ENCODE measurements around the gene PRSS53. TPM values are rescaled to one million over a fixed set of nuclear protein-coding genes. Genes with fewer than 3 reads are reported as not detected.

PRSS53 gene
- total and polyA plus RNA-seq, 2 experiments from 2014 or later = 0.36 to 2.7 TPM

DNA sequence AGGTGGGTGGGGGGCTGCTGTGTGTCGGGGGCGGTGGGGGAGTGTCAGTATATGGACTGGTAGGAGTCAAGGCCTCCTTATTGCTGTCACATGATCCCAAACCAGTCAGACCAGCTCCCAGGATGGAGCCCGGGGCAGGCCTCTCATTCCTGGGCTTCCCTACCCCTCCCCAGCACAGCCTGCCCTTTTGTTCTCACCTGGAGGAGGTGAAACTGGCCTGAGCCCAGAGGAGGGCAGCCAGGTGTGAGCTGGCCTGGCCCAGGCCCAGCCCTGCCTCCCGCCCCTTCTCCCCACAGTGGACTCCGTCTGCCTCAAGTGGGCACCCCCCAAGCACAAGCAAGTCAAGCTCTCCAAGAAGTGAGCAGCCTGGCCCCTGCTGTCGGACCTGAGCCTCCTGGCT, 42.2 kb upstream of the PRSS53 start:
- peak overlapping the region; percentile 98 for H3K27ac Mint-ChIP-seq
- Histone ChIP-seq H3K27ac (ENCODE audit: low read depth) (peak overlapping the region; percentile 84), H3F3A (replicated peaks; ENCODE audit: low read depth) (no peaks in the 10 kb centered on the region; the same call in 1 of the 2 replicates), H3K36me3 (ENCODE audit: insufficient read depth) (peaks cover 9% of the 10 kb centered on the region), H3K9me2 (ENCODE audit: insufficient read depth) (no peaks in the 10 kb centered on the region), H4K20me1 (replicated peaks; ENCODE audit: insufficient read depth) (no peaks in the 10 kb centered on the region; the same call in 1 of the 2 replicates), H3K79me2 (replicated peaks; ENCODE audit: insufficient read depth) (peaks cover 8% of the 10 kb centered on the region; the same call in 1 of the 2 replicates), H2AFZ (no peak overlapping the region), H3K4me3 (no peak overlapping the region), H3K4me2 (peak overlapping the region; percentile 51; the same call in 1 of the 2 replicates), H3K4me1 (ENCODE audit: insufficient read depth) (peaks cover 28% of the 10 kb centered on the region), H3K27me3 (ENCODE audit: insufficient read depth) (no peaks in the 10 kb centered on the region)
- no peak for TF ChIP-seq ZNF331 (CRISPR knock-in tag; IDR thresholded peaks at IDR 0.05; ENCODE audit: low read depth)
- no peak for TF ChIP-seq EZH2phosphoT487 (IDR thresholded peaks at IDR 0.05; ENCODE audit: unreplicated experiment)
- TF ChIP-seq, protein P1, sequence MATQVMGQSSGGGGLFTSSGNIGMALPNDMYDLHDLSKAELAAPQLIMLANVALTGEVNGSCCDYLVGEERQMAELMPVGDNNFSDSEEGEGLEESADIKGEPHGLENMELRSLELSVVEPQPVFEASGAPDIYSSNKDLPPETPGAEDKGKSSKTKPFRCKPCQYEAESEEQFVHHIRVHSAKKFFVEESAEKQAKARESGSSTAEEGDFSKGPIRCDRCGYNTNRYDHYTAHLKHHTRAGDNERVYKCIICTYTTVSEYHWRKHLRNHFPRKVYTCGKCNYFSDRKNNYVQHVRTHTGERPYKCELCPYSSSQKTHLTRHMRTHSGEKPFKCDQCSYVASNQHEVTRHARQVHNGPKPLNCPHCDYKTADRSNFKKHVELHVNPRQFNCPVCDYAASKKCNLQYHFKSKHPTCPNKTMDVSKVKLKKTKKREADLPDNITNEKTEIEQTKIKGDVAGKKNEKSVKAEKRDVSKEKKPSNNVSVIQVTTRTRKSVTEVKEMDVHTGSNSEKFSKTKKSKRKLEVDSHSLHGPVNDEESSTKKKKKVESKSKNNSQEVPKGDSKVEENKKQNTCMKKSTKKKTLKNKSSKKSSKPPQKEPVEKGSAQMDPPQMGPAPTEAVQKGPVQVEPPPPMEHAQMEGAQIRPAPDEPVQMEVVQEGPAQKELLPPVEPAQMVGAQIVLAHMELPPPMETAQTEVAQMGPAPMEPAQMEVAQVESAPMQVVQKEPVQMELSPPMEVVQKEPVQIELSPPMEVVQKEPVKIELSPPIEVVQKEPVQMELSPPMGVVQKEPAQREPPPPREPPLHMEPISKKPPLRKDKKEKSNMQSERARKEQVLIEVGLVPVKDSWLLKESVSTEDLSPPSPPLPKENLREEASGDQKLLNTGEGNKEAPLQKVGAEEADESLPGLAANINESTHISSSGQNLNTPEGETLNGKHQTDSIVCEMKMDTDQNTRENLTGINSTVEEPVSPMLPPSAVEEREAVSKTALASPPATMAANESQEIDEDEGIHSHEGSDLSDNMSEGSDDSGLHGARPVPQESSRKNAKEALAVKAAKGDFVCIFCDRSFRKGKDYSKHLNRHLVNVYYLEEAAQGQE (IDR thresholded peaks at IDR 0.05; ENCODE audit: unreplicated experiment) = no peak
- peak; percentile 38; the same call in 1 of the 2 replicates for TF ChIP-seq POLR2AphosphoS5 (IDR thresholded peaks at IDR 0.05; ENCODE audit: low read depth)
- no peak for TF ChIP-seq ZNF114 (CRISPR knock-in tag; IDR thresholded peaks at IDR 0.05)
- H3K27me3 Mint-ChIP-seq (ENCODE audit: insufficient read depth, low read depth, poor library complexity) = peaks cover 23% of the 10 kb centered on the region
- peaks cover 2% of the 10 kb centered on the region; the same call in 1 of the 3 replicates for H3K9me3 Mint-ChIP-seq
- peak overlapping the region; percentile 33 for H3K4me3 Mint-ChIP-seq
- H3K4me1 Mint-ChIP-seq = peaks cover 47% of the 10 kb centered on the region
- peaks cover 45% of the 10 kb centered on the region for H3K36me3 Mint-ChIP-seq (ENCODE audit: low read depth)
- peak; percentile 66 for ATAC-seq
- DNase-seq (ENCODE audit: low spot score) = peak; percentile 74

DNA sequence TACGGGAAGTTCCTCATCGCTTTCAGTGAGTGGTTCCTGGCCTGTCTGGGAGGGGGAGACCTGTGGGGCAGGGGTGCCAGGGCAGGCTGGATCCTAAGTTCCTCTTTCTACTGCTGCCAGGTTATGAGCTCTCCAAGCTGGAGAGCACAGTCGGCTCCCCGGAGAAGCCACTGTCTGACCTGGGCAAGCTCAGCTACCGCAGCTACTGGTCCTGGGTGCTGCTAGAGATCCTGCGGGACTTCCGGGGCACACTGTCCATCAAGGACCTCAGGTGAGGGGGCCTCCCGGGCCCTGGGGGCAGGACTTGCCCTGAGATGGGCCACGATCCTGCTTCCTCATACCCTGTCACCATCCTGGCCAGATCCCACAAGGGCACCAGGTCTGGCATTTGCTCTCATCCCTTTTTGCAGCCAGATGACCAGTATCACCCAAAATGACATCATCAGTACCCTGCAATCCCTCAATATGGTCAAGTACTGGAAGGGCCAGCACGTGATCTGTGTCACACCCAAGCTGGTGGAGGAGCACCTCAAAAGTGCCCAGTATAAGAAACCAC, 41.7 kb upstream of the PRSS53 start:
- H3K27me3 Mint-ChIP-seq (ENCODE audit: insufficient read depth, low read depth, poor library complexity) = peaks cover 23% of the 10 kb centered on the region
- Histone ChIP-seq H3K4me2 (0 out of 2 replicates have a peak overlapping the region, but pooled peaks have one; percentile 26), H2AFZ (no peak overlapping the region), H3K9me2 (ENCODE audit: insufficient read depth) (no peaks in the 10 kb centered on the region), H3K79me2 (replicated peaks; ENCODE audit: insufficient read depth) (peaks cover 8% of the 10 kb centered on the region; the same call in 1 of the 2 replicates), H3K4me3 (no peak overlapping the region), H3K4me1 (ENCODE audit: insufficient read depth) (peaks cover 28% of the 10 kb centered on the region), H4K20me1 (replicated peaks; ENCODE audit: insufficient read depth) (no peaks in the 10 kb centered on the region; the same call in 1 of the 2 replicates), H3K36me3 (ENCODE audit: insufficient read depth) (peaks cover 9% of the 10 kb centered on the region), H3F3A (replicated peaks; ENCODE audit: low read depth) (no peaks in the 10 kb centered on the region; the same call in 1 of the 2 replicates), H3K27ac (ENCODE audit: low read depth) (peak overlapping the region; percentile 84; the same call in 1 of the 2 replicates), H3K27me3 (ENCODE audit: insufficient read depth) (no peaks in the 10 kb centered on the region)
- no peak for DNase-seq (ENCODE audit: low spot score)
- peaks cover 44% of the 10 kb centered on the region for H3K4me1 Mint-ChIP-seq
- peaks cover 45% of the 10 kb centered on the region for H3K36me3 Mint-ChIP-seq (ENCODE audit: low read depth)
- no peak for ATAC-seq
- H3K4me3 Mint-ChIP-seq = peak overlapping the region; percentile 5; the same call in 1 of the 3 replicates
- H3K27ac Mint-ChIP-seq = peak overlapping the region; percentile 98
- H3K9me3 Mint-ChIP-seq = peaks cover 2% of the 10 kb centered on the region; the same call in 1 of the 3 replicates
- no peak for TF ChIP-seq NANOG (IDR thresholded peaks at IDR 0.05; ENCODE audit: borderline replicate concordance)
- no peak; the same call in 1 of the 2 replicates for TF ChIP-seq POLR2AphosphoS5 (IDR thresholded peaks at IDR 0.05; ENCODE audit: low read depth)
- no peak for TF ChIP-seq EZH2 (IDR thresholded peaks at IDR 0.05; ENCODE audit: low read depth, unreplicated experiment)
- no peak for TF ChIP-seq STAT1 (IDR thresholded peaks at IDR 0.05; ENCODE audit: unreplicated experiment)
- TF ChIP-seq CREB1 (CRISPR knock-in tag; IDR thresholded peaks at IDR 0.05; ENCODE audit: low read depth) = no peak
- TF ChIP-seq, protein P1 (IDR thresholded peaks at IDR 0.05; ENCODE audit: unreplicated experiment) = no peak
- TF ChIP-seq JUNB (IDR thresholded peaks at IDR 0.05; ENCODE audit: unreplicated experiment) = no peak
- TF ChIP-seq, protein P2, sequence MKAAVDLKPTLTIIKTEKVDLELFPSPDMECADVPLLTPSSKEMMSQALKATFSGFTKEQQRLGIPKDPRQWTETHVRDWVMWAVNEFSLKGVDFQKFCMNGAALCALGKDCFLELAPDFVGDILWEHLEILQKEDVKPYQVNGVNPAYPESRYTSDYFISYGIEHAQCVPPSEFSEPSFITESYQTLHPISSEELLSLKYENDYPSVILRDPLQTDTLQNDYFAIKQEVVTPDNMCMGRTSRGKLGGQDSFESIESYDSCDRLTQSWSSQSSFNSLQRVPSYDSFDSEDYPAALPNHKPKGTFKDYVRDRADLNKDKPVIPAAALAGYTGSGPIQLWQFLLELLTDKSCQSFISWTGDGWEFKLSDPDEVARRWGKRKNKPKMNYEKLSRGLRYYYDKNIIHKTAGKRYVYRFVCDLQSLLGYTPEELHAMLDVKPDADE (IDR thresholded peaks at IDR 0.05) = no peak
